ENCODE data around the gene ERH. TPM values are rescaled to one million over a fixed set of nuclear protein-coding genes. Genes with fewer than 3 reads are reported as not detected.

ERH gene
- total RNA-seq, 4 donors from 2014 or later, result 40.6 to 54.3 (median 41.5) TPM

GRCh38 chr14:69335371-69335771 lies 62.7 kb downstream of the ERH start:
- Histone ChIP-seq H3K9me3 (no peaks in the 10 kb centered on the region), H3K4me3 (no peak overlapping the region), H3K27ac (no peak overlapping the region), H3K4me1 (peaks cover 14% of the 10 kb centered on the region), H3K27me3 (no peaks in the 10 kb centered on the region), H3K36me3 (no peaks in the 10 kb centered on the region)
- WGBS, result 30% methylated on average over 6 of the region's 6 CpGs
- DNase-seq (ENCODE audit: low spot score in 2 of 2), result no peak
- TF ChIP-seq CTCF (IDR thresholded peaks at IDR 0.05) (no peak), POLR2A (IDR thresholded peaks at IDR 0.05) (no peak), EP300 (IDR thresholded peaks at IDR 0.05) (no peak), POLR2AphosphoS5 (IDR thresholded peaks at IDR 0.05) (no peak)

- 87% methylated on average over 6 of the region's 6 CpGs for WGBS
- H3K27ac ChIP-seq, result no peak overlapping the region
- H3K9me3 ChIP-seq, result no peaks in the 10 kb centered on the region
- no peaks in the 10 kb centered on the region for H3K27me3 ChIP-seq
- TF ChIP-seq POLR2AphosphoS5 (IDR thresholded peaks at IDR 0.05) (no peak), POLR2A (IDR thresholded peaks at IDR 0.05) (no peak), CTCF (IDR thresholded peaks at IDR 0.05) (no peak), EP300 (IDR thresholded peaks at IDR 0.05) (no peak)
- H3K36me3 ChIP-seq, result no peaks in the 10 kb centered on the region
- H3K4me3 ChIP-seq, result no peak overlapping the region
- H3K4me1 ChIP-seq, result peaks cover 14% of the 10 kb centered on the region
- no peak for DNase-seq (ENCODE audit: low spot score in 2 of 2)
Observed at GRCh38 chr14:69334576-69334975, 63.5 kb downstream of the ERH start.

- Histone ChIP-seq H3K4me1 (peaks cover 14% of the 10 kb centered on the region), H3K27me3 (no peaks in the 10 kb centered on the region), H3K9me3 (no peaks in the 10 kb centered on the region), H3K36me3 (no peaks in the 10 kb centered on the region), H3K27ac (no peak overlapping the region), H3K4me3 (no peak overlapping the region)
- 79% methylated on average over 4 of the region's 4 CpGs for WGBS
- DNase-seq (ENCODE audit: low spot score in 2 of 2), result no peak
- TF ChIP-seq POLR2AphosphoS5 (IDR thresholded peaks at IDR 0.05), result no peak
- no peak for TF ChIP-seq EP300 (IDR thresholded peaks at IDR 0.05)
Observed at GRCh38 chr14:69333791-69334337, 64.2 kb downstream of the ERH start.

- TF ChIP-seq EP300 (IDR thresholded peaks at IDR 0.05) (no peak), CTCF (IDR thresholded peaks at IDR 0.05) (no peak), POLR2A (IDR thresholded peaks at IDR 0.05) (no peak), POLR2AphosphoS5 (IDR thresholded peaks at IDR 0.05) (no peak)
- 77% methylated on average over 10 of the region's 13 CpGs for WGBS
- H3K27ac ChIP-seq, result no peak overlapping the region
- no peaks in the 10 kb centered on the region for H3K27me3 ChIP-seq
- H3K36me3 ChIP-seq, result no peaks in the 10 kb centered on the region
- peaks cover 14% of the 10 kb centered on the region for H3K4me1 ChIP-seq
- no peak for DNase-seq (ENCODE audit: low spot score in 2 of 2)
- H3K9me3 ChIP-seq, result no peaks in the 10 kb centered on the region
- no peak overlapping the region for H3K4me3 ChIP-seq
Observed at GRCh38 chr14:69332782-69333395, 65.2 kb downstream of the ERH start.

GRCh38 chr14:69331206-69331605 lies 66.9 kb downstream of the ERH start:
- H3K36me3 ChIP-seq, result no peaks in the 10 kb centered on the region
- H3K4me1 ChIP-seq, result peaks cover 12% of the 10 kb centered on the region
- DNase-seq (ENCODE audit: low spot score in 2 of 2), result no peak
- no peak overlapping the region for H3K27ac ChIP-seq
- TF ChIP-seq CTCF (IDR thresholded peaks at IDR 0.05) (no peak), EP300 (IDR thresholded peaks at IDR 0.05) (no peak)
- H3K9me3 ChIP-seq, result no peaks in the 10 kb centered on the region
- H3K4me3 ChIP-seq, result no peak overlapping the region
- WGBS, result 73% methylated on average over 4 of the region's 4 CpGs
- H3K27me3 ChIP-seq, result no peaks in the 10 kb centered on the region

Other genes with a start within 250 kb of the ERH start
- 10 to 100 TPM; 34.9 to 67.6 (median 48.1) TPM for gene DCAF5, start 245.2 kb downstream of the ERH start, total RNA-seq
- 10 to 100 TPM; 17.6 to 26.8 (median 19.6) TPM for gene EXD2, start 206.8 kb downstream of the ERH start, total RNA-seq
- 1 to 10 TPM; 2.1 to 4.6 (median 3.4) TPM for gene GALNT16, start 138.1 kb downstream of the ERH start, total RNA-seq
- 10 to 100 TPM; 46.5 to 65.6 (median 60.2) TPM for gene SLC39A9, start 393 bp upstream of the ERH start, total RNA-seq
- 1 to 10 TPM; 1.2 to 3.5 (median 2.3) TPM for gene PLEKHD1, start 86.4 kb upstream of the ERH start, total RNA-seq
- under 1 TPM in 2 of 4 donors, not detected in 2; 0.13 to 0.34 TPM for gene CCDC177, start 176.6 kb upstream of the ERH start, total RNA-seq
- gene SUSD6, start 213.3 kb upstream of the ERH start, total RNA-seq, result 10 to 100 TPM; 45.1 to 60.4 (median 56.7) TPM